CD4-positive, alpha-beta T cell treated with Interleukin-15 for 1 hour (primary cell): ENCODE results near the gene TRPM2.

Source experiments
- DNase-seq: peaks from one replicate; pipeline ENCODE4 v3.0.0-alpha.2; 2020

TRPM2 gene

DNA sequence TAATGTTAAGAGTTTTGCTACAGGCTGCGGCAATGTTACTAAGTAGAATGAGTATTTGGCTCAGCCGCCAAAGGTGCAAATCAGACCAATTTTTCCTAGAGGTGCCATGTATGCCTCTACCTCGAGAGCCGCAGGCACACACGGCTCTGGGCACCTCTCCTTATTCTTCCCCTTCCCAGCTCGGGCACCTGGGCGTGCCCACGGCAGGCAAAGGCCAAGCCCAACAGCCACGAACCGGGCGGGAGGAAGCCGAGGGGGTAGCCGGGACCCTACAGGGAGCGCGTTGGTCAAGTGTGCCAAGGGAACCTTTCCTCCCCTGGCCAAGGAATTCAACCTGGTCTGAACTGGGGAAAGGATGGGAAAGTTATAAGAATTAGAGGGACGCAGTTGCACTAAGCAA lies 132.9 kb downstream of the TRPM2 start:
- no peak for DNase-seq

DNA sequence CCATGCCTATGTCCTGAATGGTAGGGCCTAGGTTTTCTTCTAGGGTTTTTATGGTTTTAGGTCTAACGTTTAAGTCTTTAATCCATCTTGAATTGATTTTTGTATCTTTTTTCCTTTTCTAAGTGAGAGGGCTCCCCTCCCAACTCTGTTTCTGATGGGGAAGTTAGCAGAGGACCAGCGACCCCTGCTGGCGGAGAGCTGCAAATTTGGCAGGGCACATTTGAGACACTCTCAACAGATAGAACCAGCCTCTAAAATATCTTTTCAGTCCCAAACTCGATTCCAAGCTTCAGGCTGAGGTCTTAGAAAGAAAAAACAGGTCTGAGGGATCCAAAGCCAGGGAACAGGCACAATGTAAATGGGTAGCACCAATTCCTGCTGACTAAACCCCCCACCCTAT lies 134.4 kb downstream of the TRPM2 start:
- peak; percentile 30 for DNase-seq

DNA sequence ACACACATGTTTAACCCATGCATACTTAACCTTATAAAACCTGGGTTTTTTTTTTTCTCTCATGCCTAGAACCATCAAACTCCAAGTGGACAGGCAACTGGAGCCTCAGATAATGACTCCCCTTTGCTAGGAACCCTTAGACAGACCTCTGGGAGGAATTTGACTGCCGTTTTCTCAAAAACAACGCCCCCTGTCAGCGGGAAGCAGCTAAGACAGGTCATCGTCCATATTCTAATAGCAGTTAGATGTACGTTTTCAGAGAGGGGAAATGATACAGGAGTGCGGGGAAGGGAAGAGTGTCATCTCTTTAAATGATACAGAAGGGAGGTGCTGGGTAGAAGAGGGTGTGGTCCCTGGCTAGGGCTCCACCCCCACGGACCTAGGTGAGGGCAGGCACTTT lies 136.5 kb downstream of the TRPM2 start:
- DNase-seq: no peak

DNA sequence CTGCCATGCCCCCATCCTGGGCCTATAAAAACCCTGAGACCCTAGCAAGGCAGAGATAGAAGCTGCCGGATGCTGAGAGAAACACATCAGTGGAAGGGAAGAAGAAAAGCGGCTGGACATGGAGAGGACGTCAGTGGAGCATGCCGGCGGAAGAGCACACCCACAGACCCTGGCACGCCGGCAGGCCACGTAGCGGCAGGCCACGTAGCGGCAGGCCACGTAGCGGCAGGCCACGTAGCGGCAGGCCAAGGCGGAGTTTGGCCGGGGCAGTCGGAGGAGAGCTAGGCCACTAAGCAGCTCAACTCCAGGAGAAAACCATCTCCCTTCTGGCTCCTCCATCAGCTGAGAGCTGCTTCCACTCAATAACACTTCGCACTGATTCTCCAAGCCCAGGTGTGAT lies 137.0 kb downstream of the TRPM2 start:
- no peak for DNase-seq

DNA sequence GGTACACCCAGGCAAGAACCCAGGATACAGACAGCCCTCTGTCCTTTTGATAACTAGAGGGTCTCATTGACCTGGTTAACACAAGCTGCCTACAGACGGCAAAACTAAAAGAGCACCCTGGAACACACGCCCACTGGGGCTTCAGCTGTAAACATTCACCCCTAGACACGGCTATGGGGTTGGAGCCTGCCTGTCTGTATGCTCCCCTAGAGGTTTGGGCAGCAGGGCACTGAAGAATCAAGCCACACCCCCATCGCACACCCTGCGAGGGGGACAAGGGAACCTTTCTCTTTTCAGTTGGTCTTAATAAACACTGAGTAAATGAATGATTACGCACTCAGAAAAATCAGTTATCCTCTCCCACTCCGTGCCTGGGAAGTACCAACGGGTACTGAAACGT lies 137.4 kb downstream of the TRPM2 start:
- no peak for DNase-seq
